Dedifferentiated amniotic fluid mesenchymal stem cell (primary cell): ENCODE measurements around the gene SLC39A8.

Source experiments
- DNase-seq: peaks from one replicate; pipeline ENCODE4 v3.0.0-alpha.2; 2016; ENCODE audit errors: extremely low spot score

SLC39A8 gene

DNA sequence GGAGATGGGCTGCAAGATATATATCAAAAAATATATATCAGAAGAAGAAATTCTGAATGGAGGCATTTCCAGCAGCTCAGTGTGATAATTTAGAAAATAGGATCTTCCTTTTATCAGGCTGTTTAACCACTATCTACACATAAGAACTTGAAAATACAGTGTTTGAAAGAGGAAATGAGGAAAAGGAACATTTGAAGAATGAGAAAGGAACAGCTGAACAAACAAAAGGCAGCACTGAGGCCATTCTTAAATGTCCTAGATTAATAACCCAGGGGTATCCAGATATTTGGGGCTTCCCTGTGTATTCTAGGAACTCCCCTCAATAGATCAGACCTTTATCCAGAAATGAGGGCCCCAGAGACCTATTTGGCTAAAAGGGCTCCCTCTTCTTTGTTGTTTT, 4.1 kb downstream of the SLC39A8 start:
- no peak for DNase-seq

DNA sequence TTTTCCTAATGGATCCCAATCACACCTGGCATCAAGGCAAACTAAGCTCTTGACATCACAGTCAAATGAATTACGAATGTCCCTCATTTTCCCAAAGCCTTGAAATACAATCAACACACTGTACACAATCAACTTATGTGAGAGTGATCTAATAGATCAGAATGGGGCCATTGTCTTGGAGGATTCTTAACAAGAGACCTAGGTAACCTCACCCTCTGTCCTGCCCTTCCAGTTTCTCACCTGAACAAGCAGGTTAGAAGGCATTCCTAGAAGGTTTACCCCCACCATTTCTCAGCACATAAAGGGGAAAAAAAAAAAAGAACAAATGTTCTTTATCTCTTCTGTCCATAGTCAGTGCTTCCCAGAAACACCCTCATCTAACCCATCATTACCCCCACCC, 6.3 kb downstream of the SLC39A8 start:
- no peak for DNase-seq

GRCh38 chr4:102338405-102338804, 6.9 kb downstream of the SLC39A8 start:
- no peak for DNase-seq

DNA sequence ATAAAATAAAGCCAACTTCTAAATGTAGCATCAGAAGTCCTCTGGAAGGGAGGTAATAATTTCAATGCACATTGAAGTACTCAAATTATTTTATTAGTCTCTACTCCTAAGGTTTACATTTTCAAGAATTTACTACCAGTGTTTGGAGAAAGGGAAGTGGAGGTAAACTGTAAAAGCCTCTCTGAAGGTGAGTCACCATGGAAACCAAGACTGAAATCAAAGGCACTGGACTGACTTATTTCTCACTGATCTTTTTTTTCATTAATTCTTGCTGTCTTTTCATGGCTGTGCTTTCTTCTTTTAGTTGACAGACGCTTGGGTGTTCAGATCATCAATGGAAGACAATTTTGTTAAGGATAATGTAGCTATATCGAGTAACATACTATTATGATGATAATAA, 9.7 kb downstream of the SLC39A8 start:
- no peak for DNase-seq

DNA sequence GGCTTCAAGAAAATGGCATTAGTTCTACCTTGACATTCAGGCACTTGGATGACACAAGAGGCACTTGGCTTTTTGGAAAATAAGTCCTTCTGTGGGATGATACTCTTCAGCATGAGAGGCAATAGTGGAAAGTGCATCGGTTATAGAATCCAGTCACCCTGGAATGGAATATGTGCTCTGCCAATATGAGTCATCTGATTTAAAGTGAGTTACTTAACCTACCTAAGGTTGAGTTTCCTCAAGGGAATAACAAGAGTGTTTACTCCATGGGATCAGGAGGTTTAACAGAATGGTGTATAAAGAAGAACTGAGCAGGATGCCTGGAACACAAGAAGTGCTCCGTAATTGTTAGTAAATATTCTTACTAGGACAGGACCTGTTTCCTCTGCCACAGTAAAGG, 10.7 kb downstream of the SLC39A8 start:
- no peak for DNase-seq

- no peak for DNase-seq
These were observed 11.5 kb downstream of the SLC39A8 start for GRCh38 chr4:102333787-102334186.

DNA sequence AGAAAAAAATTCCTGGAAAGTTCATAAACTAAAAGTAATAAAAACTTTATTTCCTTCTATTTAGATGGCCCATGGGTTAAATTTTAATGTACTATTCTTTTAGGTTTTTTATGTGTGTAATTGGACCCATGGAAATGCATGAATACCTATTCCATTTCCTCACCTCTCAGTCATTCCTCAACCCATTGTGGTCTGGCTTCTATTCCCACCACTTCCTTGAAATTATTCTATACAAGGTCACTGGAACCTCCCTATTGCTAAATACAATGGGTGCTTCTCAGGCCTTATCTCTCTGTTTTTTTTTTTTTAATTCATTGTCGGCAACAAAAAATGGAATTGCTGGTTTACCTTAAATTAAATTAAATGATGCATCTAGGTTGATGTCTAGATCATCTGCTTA, 17.2 kb downstream of the SLC39A8 start:
- DNase-seq = no peak

GRCh38 chr4:102326951-102327350, 18.3 kb downstream of the SLC39A8 start:
- no peak for DNase-seq

- peak; percentile 42 for DNase-seq
These were observed 20.6 kb downstream of the SLC39A8 start for GRCh38 chr4:102324730-102325129.

GRCh38 chr4:102322736-102323135, 22.5 kb downstream of the SLC39A8 start:
- DNase-seq = no peak

GRCh38 chr4:102321260-102321995, 23.9 kb downstream of the SLC39A8 start:
- no peak for DNase-seq

DNA sequence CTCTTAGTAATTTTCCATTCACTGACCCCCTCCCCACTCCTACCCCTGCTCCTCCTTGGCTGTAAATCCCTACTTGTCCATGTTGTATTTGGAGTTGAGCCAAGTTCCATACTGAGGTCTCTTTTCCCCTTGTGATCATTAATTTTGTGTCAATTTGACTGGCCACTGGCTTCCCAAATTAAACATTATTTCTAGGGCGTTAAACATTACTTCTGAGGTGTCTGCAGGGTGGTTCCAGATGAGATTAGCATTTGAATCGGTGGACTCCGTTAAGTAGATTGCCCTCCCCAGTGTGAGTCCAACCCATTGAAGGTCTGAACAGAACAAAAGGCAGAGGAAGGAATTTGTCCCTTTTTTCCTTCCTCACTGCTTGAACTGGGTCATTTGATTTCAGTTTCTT, 25.7 kb downstream of the SLC39A8 start:
- no peak for DNase-seq

DNA sequence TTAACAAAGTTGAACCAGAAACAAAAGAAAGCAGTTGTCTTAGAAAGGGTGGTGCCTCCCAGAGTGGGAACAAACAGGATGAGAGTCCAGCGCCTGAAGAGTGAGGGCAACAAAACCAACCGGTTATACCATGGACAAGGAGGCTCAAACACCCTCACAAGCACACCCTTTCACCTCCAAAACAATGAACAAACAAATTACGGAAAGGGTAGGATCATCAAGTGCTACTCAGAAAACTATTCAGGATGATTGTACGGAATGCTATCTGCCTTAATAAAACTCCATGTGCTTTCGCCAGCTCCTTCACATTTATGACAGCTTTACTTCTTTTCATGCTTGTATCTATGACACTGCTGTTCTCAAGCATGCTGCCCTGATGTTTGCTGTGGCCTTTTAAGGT, 26.8 kb downstream of the SLC39A8 start:
- no peak for DNase-seq

DNA sequence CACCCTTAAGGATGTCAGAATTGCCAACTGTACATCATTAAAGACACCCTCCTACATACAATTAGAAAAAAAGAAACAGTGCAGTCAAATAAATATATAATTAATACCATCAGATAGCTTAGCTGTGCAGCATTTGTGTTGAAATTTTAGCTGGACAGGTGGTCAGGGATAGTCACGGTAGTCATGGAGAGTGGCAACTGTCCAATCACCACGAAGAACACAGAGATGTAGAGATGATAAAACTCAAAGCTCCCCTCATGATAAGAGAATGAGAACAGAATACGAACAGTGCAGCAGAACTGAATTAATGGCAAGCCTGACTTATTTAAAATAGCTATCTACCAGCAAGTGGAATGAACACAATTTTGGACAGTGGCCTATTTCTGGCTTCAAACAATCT, 27.2 kb downstream of the SLC39A8 start:
- no peak for DNase-seq

DNA sequence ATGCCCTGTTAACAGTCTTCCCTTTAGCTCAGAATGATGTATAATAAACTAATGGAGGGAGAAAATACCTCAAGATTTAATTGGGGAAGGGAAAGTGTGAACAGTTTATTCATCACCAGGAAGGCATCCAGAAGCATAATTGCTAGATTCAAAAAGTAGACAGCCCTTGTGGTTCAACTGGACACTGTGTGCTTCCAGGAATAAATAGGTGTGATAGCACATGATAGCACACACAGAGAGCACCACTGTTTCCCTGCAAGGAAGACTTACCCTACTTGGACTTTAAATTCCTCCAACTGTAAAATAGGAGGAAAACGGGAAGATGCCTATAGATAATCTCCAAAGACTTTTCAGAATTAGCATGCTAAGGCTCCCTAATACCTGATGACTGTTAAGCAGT, 27.8 kb downstream of the SLC39A8 start:
- DNase-seq = no peak

DNA sequence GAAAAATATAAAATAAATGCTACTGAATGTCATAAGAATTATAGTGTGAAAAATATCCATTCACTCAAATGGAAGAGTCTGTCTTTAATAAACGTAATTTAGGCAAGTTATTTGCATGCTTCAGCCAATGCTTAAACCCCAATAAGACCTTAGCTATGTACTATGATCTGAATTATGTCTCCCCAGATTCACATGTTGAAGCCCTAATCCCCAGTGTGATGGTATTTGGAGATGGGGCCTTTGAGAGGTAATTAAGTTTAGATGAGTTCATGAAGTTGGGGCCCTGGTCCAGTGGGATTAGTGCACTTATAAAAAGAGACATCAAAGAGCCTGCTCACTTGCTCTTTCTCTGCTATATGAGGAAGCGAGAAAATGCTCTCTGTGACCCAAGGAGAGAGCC, 28.7 kb downstream of the SLC39A8 start:
- DNase-seq = no peak

- DNase-seq = no peak
These were observed 29.8 kb downstream of the SLC39A8 start for GRCh38 chr4:102315532-102315931.

DNA sequence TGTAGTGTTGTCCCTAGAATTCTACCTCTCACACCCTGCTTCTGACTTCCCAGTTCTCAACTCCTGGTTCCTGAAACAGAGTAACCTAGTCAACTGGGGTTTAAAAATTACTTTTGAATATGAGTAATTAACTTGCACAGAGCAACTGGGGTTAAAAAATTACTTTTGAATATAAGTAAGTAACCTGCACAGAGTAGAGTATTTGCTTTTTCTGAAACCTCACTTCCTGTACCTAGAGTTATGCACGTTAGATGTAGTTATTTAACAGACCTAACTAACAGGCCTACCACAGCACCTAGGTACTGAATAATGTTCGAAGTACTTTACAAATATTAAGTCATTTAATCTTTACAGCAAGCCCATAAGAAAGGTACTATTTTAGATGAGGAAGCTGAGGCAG, 32.9 kb downstream of the SLC39A8 start:
- no peak for DNase-seq

DNA sequence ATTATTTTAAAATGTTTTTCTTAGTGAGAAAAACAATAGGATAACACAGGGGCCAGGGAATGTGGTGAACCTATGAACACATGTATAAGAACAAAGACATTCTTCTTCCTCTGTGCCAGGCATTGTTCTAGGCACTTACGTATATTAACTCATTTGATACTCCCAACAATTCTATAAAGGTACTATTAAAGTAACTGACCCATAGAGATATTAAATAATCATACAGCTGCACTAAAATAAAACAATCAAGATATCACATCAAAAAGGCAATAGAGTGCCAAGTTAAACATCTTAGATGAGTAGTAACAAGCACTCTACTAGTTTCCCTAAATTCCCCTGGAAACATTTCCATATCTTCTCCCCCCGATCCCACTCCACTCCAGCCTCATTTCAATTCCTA, 33.4 kb downstream of the SLC39A8 start:
- DNase-seq = no peak

DNA sequence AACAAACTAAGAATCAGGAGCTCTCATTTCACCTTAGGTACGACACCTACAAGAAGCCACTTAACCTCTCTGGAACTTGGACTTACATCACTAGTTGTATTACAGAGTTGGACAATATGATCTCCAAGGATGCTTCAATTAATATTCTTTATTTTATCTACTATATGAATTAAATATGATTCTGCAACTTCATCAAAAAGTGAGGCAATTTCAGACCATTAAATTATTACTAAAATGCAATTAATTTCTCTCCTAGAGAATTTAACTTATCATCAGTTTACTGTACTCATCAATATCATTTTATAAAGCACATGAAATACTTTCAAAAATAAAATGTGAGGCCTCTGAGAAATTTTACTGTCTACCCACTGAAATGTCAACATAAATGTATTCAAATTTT, 33.9 kb downstream of the SLC39A8 start:
- no peak for DNase-seq

- DNase-seq = no peak
These were observed 37.1 kb downstream of the SLC39A8 start for GRCh38 chr4:102308032-102308799.

DNA sequence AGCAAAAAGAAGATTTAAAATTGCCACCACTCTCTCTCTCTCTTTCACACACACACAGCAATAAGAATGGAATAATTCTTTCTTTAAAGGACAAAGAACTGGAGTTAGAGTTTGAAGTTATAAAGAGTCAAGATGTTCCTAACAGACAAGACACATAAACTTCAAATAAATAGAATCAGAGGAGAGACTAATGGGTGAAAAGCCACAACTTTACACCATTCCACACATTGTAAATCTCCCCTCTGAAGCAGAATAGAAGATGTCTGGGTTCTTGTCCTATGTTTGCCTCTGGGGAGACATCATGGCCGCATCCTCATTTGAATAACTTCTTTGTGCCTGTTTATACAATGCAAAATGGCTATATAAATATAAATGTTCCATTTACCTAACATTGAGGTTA, 39.6 kb downstream of the SLC39A8 start:
- no peak for DNase-seq

- no peak for DNase-seq
These were observed 42.5 kb downstream of the SLC39A8 start for GRCh38 chr4:102302762-102303161.

- no peak for DNase-seq
These were observed 44.1 kb downstream of the SLC39A8 start for GRCh38 chr4:102301167-102301566.
